CMK (cell line): ENCODE measurements around the gene QSOX1.

Experiments used
- DNase-seq: peaks from one replicate; pipeline ENCODE4 v3.0.0-alpha.2; 2010; ENCODE audit warnings: low read depth

Gene QSOX1

GRCh38 chr1:180169640-180170195 lies 15.0 kb downstream of the QSOX1 start:
- DNase-seq = no peak

- DNase-seq = no peak
Measured at GRCh38 chr1:180170546-180171151, 16.0 kb downstream of the QSOX1 start.

- no peak for DNase-seq
Measured at GRCh38 chr1:180171691-180172090, 17.0 kb downstream of the QSOX1 start.

GRCh38 chr1:180173451-180173850 lies 18.8 kb downstream of the QSOX1 start:
- no peak for DNase-seq

GRCh38 chr1:180173952-180174351 lies 19.3 kb downstream of the QSOX1 start:
- DNase-seq = no peak

GRCh38 chr1:180175291-180175690 lies 20.6 kb downstream of the QSOX1 start:
- no peak for DNase-seq

- DNase-seq = no peak
Measured at GRCh38 chr1:180175806-180176205, 21.1 kb downstream of the QSOX1 start.

- DNase-seq = no peak
Measured at GRCh38 chr1:180176965-180177364, 22.3 kb downstream of the QSOX1 start.

- DNase-seq = no peak
Measured at GRCh38 chr1:180177931-180178330, 23.3 kb downstream of the QSOX1 start.

- no peak for DNase-seq
Measured at GRCh38 chr1:180178511-180179161, 24.0 kb downstream of the QSOX1 start.

GRCh38 chr1:180179162-180179957 lies 24.7 kb downstream of the QSOX1 start:
- no peak for DNase-seq

GRCh38 chr1:180181048-180181447 lies 26.4 kb downstream of the QSOX1 start:
- no peak for DNase-seq

- DNase-seq = no peak
Measured at GRCh38 chr1:180181996-180182642, 27.4 kb downstream of the QSOX1 start.

GRCh38 chr1:180182643-180183311 lies 28.1 kb downstream of the QSOX1 start:
- no peak for DNase-seq

- DNase-seq = no peak
Measured at GRCh38 chr1:180183426-180183825, 28.8 kb downstream of the QSOX1 start.

- no peak for DNase-seq
Measured at GRCh38 chr1:180184041-180184440, 29.4 kb downstream of the QSOX1 start.

- no peak for DNase-seq
Measured at GRCh38 chr1:180185281-180185680, 30.6 kb downstream of the QSOX1 start.

GRCh38 chr1:180185971-180186645 lies 31.4 kb downstream of the QSOX1 start:
- no peak for DNase-seq

GRCh38 chr1:180186831-180187230 lies 32.2 kb downstream of the QSOX1 start:
- no peak for DNase-seq

- DNase-seq = no peak
Measured at GRCh38 chr1:180187626-180188025, 33.0 kb downstream of the QSOX1 start.

GRCh38 chr1:180188091-180188506 lies 33.4 kb downstream of the QSOX1 start:
- DNase-seq = no peak
